Endothelial cell (in vitro differentiated cells): ENCODE measurements around the gene C12orf75. TPM values are rescaled to one million over a fixed set of nuclear protein-coding genes. Genes with fewer than 3 reads are reported as not detected.

ENCODE experiments used
- DNase-seq: peaks from one replicate; pipeline ENCODE4 v3.0.0; 2021; ENCODE audit warnings: low spot score
- H3K27ac Mint-ChIP-seq: one replicate; pipeline ENCODE4 v1.8.0; 2021; ENCODE audit warnings: mixed read lengths, inconsistent platforms; ENCODE audit not compliant: unreplicated experiment
- H3K27me3 Mint-ChIP-seq: one replicate; pipeline ENCODE4 v1.8.0; 2021; ENCODE audit warnings: mild to moderate bottlenecking, moderate library complexity, mixed read lengths, inconsistent platforms; ENCODE audit not compliant: unreplicated experiment
- H3K36me3 Mint-ChIP-seq: one replicate; pipeline ENCODE4 v1.8.0; 2021; ENCODE audit warnings: mild to moderate bottlenecking, low read depth, mixed read lengths, inconsistent platforms; ENCODE audit not compliant: unreplicated experiment
- H3K4me1 Mint-ChIP-seq: one replicate; pipeline ENCODE4 v1.8.0; 2021; ENCODE audit warnings: mild to moderate bottlenecking, mixed read lengths, inconsistent platforms; ENCODE audit not compliant: unreplicated experiment
- H3K4me3 Mint-ChIP-seq: one replicate; pipeline ENCODE4 v1.8.0; 2021; ENCODE audit warnings: mild to moderate bottlenecking, mixed read lengths, inconsistent platforms; ENCODE audit not compliant: unreplicated experiment
- H3K9me3 Mint-ChIP-seq: one replicate; pipeline ENCODE4 v1.8.0; 2021; ENCODE audit warnings: mixed read lengths, inconsistent platforms; ENCODE audit not compliant: unreplicated experiment
- CTCF ChIP-seq: fragments of 200-600 bp; sonication (generic); IDR thresholded peaks from one replicate; pipeline ENCODE4 v1.5.0; 2021; ENCODE audit warnings: antibody characterized with exemption; ENCODE audit not compliant: unreplicated experiment
- total RNA-seq: library from RNA; stranded (reverse); fragmentation: NEBNext Ultra II Directional; extraction: Animal tissue kit (Norgen Biotek cat#: 25700); gene quantifications from one replicate; pipeline ENCODE4 v1.2.1, GENCODE V29; 2021; ENCODE audit not compliant: unreplicated experiment

The C12orf75 gene
- total RNA-seq, 1 donor from 2014 or later, result 24.0 TPM

- no peak overlapping the region for H3K4me3 Mint-ChIP-seq
- no peak for TF ChIP-seq CTCF
- no peaks in the 10 kb centered on the region for H3K27me3 Mint-ChIP-seq
- no peak overlapping the region for H3K27ac Mint-ChIP-seq
- H3K36me3 Mint-ChIP-seq, result peaks cover 4% of the 10 kb centered on the region
- no peak for DNase-seq
- H3K4me1 Mint-ChIP-seq, result no peaks in the 10 kb centered on the region
- H3K9me3 Mint-ChIP-seq, result no peaks in the 10 kb centered on the region
Observed at GRCh38 chr12:105386431-105386830, 55.9 kb downstream of the C12orf75 start.

GRCh38 chr12:105391231-105391630 lies 60.7 kb downstream of the C12orf75 start:
- Mint-ChIP-seq H3K27me3 (no peaks in the 10 kb centered on the region), H3K36me3 (peaks cover 4% of the 10 kb centered on the region), H3K9me3 (no peaks in the 10 kb centered on the region), H3K4me3 (no peak overlapping the region), H3K27ac (no peak overlapping the region), H3K4me1 (peaks cover 9% of the 10 kb centered on the region)
- DNase-seq, result no peak
- no peak for TF ChIP-seq CTCF

- peaks cover 4% of the 10 kb centered on the region for H3K36me3 Mint-ChIP-seq
- no peak for DNase-seq
- H3K27ac Mint-ChIP-seq, result no peak overlapping the region
- H3K27me3 Mint-ChIP-seq, result no peaks in the 10 kb centered on the region
- TF ChIP-seq CTCF, result no peak
- H3K4me1 Mint-ChIP-seq, result peaks cover 9% of the 10 kb centered on the region
- H3K9me3 Mint-ChIP-seq, result no peaks in the 10 kb centered on the region
- H3K4me3 Mint-ChIP-seq, result no peak overlapping the region
Observed at GRCh38 chr12:105393587-105393986, 63.1 kb downstream of the C12orf75 start.

- no peak overlapping the region for H3K4me3 Mint-ChIP-seq
- TF ChIP-seq CTCF, result no peak
- no peaks in the 10 kb centered on the region for H3K36me3 Mint-ChIP-seq
- H3K4me1 Mint-ChIP-seq, result peaks cover 9% of the 10 kb centered on the region
- DNase-seq, result no peak
- no peaks in the 10 kb centered on the region for H3K9me3 Mint-ChIP-seq
- no peak overlapping the region for H3K27ac Mint-ChIP-seq
- no peaks in the 10 kb centered on the region for H3K27me3 Mint-ChIP-seq
Observed at GRCh38 chr12:105396024-105396423, 65.5 kb downstream of the C12orf75 start.

- peaks cover 9% of the 10 kb centered on the region for H3K4me1 Mint-ChIP-seq
- H3K4me3 Mint-ChIP-seq, result no peak overlapping the region
- no peaks in the 10 kb centered on the region for H3K36me3 Mint-ChIP-seq
- no peak for TF ChIP-seq CTCF
- no peak overlapping the region for H3K27ac Mint-ChIP-seq
- H3K27me3 Mint-ChIP-seq, result no peaks in the 10 kb centered on the region
- no peak for DNase-seq
- no peaks in the 10 kb centered on the region for H3K9me3 Mint-ChIP-seq
Observed at GRCh38 chr12:105396983-105397382, 66.5 kb downstream of the C12orf75 start.
